HEK293 (cell line): ENCODE measurements around the gene OLFM3.

Experiments
- CTCF ChIA-PET: fragments of 350-600 bp; formaldehyde crosslinking; extraction: SDS; loops from one replicate; lab custom pipeline; 2021; ENCODE audit warnings: antibody characterized with exemption; lab: Yijun Ruan, JAX
- POLR2A ChIA-PET: fragments of 300-600 bp; formaldehyde crosslinking; extraction: SDS; loops from one replicate; lab custom pipeline; 2020; ENCODE audit warnings: antibody characterized with exemption, inconsistent platforms; lab: Yijun Ruan, JAX
- H3K27ac ChIP-seq: fragments of 200-500 bp; sonication (Bioruptor generic); 2 replicates; pipeline ENCODE4 v1.5.1; 2014; ENCODE audit warnings: low read depth, low read length, control low read depth, inconsistent platforms; ENCODE audit errors: extremely low read depth
- H3K36me3 ChIP-seq, 2 experiments: fragments of 200-500 bp in 1 of 2; sonication (Bioruptor generic) in 1 of 2; 1 replicate in 1 of 2; 2 replicates in 1 of 2; pipeline ENCODE4 v1.5.1; 2014 to 2017; ENCODE audit warnings: inconsistent platforms in 2 of 2, low read length in 2 of 2; ENCODE audit not compliant: control insufficient read depth in 2 of 2, insufficient read depth in 1 of 2
- H3K4me1 ChIP-seq: fragments of 200-500 bp; sonication (Bioruptor generic); 2 replicates; pipeline ENCODE4 v1.5.1; 2014; ENCODE audit warnings: mild to moderate bottlenecking, low read length, inconsistent platforms; ENCODE audit not compliant: control insufficient read depth, insufficient read depth
- H3K4me3 ChIP-seq: 2 replicates; pipeline ENCODE4 v1.5.1; 2011; ENCODE audit warnings: low read depth, mild to moderate bottlenecking, control low read depth, low read length, moderate library complexity
- H3K9me3 ChIP-seq: fragments of 200-500 bp; sonication (Bioruptor generic); 2 replicates; pipeline ENCODE4 v1.5.1; 2014; ENCODE audit warnings: low read depth, low read length, inconsistent platforms; ENCODE audit not compliant: control insufficient read depth, insufficient read depth
- BCL11A ChIP-seq: fragments of 450-650 bp; formaldehyde crosslinking; IDR thresholded peaks from 2 replicates; pipeline ENCODE4 v1.5.1; 2016; ENCODE audit warnings: low read depth, missing biosample characterization, missing genetic modification characterization
- GLIS1 ChIP-seq: fragments of 450-650 bp; formaldehyde crosslinking; IDR thresholded peaks from 2 replicates; pipeline ENCODE4 v1.5.1; 2016; ENCODE audit warnings: missing biosample characterization, missing genetic modification characterization
- HOXA7 ChIP-seq: sonication (generic); formaldehyde crosslinking; IDR thresholded peaks from 2 replicates; pipeline ENCODE4 v1.8.1; 2022; ENCODE audit warnings: missing genetic modification reagents, borderline replicate concordance
- PBX3 ChIP-seq: sonication (generic); formaldehyde crosslinking; IDR thresholded peaks from 2 replicates; pipeline ENCODE4 v1.8.1; 2022; ENCODE audit warnings: mild to moderate bottlenecking, moderate library complexity, missing genetic modification reagents
- PRDM6 ChIP-seq: fragments of 450-650 bp; formaldehyde crosslinking; IDR thresholded peaks from 2 replicates; pipeline ENCODE4 v1.5.1; 2017; ENCODE audit warnings: missing biosample characterization, missing genetic modification characterization
- SCRT2 ChIP-seq: fragments of 450-650 bp; formaldehyde crosslinking; IDR thresholded peaks from 2 replicates; pipeline ENCODE4 v1.5.1; 2016; ENCODE audit warnings: missing biosample characterization, missing genetic modification characterization
- ZBTB11 ChIP-seq: fragments of 450-650 bp; formaldehyde crosslinking; conservative IDR thresholded peaks from 2 replicates; pipeline ENCODE4 v1.5.1; 2016; ENCODE audit warnings: low read depth, missing biosample characterization, missing genetic modification characterization
- ZBTB49 ChIP-seq: fragments of 450-650 bp; formaldehyde crosslinking; IDR thresholded peaks from 2 replicates; pipeline ENCODE4 v1.5.1; 2016; ENCODE audit warnings: missing biosample characterization, missing genetic modification characterization, low read depth
- ZFP3 ChIP-seq: fragments of 450-650 bp; formaldehyde crosslinking; IDR thresholded peaks from 2 replicates; pipeline ENCODE4 v1.5.1; 2016; ENCODE audit warnings: low read depth, missing biosample characterization, missing genetic modification characterization
- ZIC2 ChIP-seq: fragments of 450-650 bp; formaldehyde crosslinking; IDR thresholded peaks from 2 replicates; pipeline ENCODE4 v1.5.1; 2016; ENCODE audit warnings: missing biosample characterization, missing genetic modification characterization
- ZNF169 ChIP-seq: fragments of 450-650 bp; formaldehyde crosslinking; IDR thresholded peaks from 2 replicates; pipeline ENCODE4 v1.5.1; 2016; ENCODE audit warnings: missing biosample characterization, missing genetic modification characterization
- ZNF248 ChIP-seq: fragments of 450-650 bp; formaldehyde crosslinking; IDR thresholded peaks from 2 replicates; pipeline ENCODE4 v1.5.1; 2017; ENCODE audit warnings: missing biosample characterization, missing genetic modification characterization
- ZNF610 ChIP-seq: fragments of 450-650 bp; formaldehyde crosslinking; IDR thresholded peaks from 2 replicates; pipeline ENCODE4 v1.5.1; 2016; ENCODE audit warnings: missing biosample characterization, missing genetic modification characterization, borderline replicate concordance
- ZNF639 ChIP-seq: fragments of 450-650 bp; formaldehyde crosslinking; IDR thresholded peaks from 2 replicates; pipeline ENCODE4 v1.5.1; 2016; ENCODE audit warnings: missing biosample characterization, missing genetic modification characterization
- ZNF645 ChIP-seq: fragments of 450-650 bp; formaldehyde crosslinking; IDR thresholded peaks from 2 replicates; pipeline ENCODE4; 2016; ENCODE audit warnings: missing biosample characterization, missing genetic modification characterization
- ZNF658 ChIP-seq: fragments of 450-650 bp; formaldehyde crosslinking; IDR thresholded peaks from 2 replicates; pipeline ENCODE4; 2016; ENCODE audit warnings: missing biosample characterization, missing genetic modification characterization
- ZNF660 ChIP-seq: fragments of 450-650 bp; IDR thresholded peaks from 2 replicates; pipeline ENCODE4 v1.5.1; 2018; ENCODE audit warnings: missing biosample characterization, mild to moderate bottlenecking, missing genetic modification characterization
- ZNF707 ChIP-seq: fragments of 450-650 bp; formaldehyde crosslinking; IDR thresholded peaks from 2 replicates; pipeline ENCODE4 v1.5.1; 2016; ENCODE audit warnings: missing biosample characterization, missing genetic modification characterization
- ZNF747 ChIP-seq: fragments of 450-650 bp; formaldehyde crosslinking; IDR thresholded peaks from 2 replicates; pipeline ENCODE4 v1.5.1; 2016; ENCODE audit warnings: missing biosample characterization, missing genetic modification characterization
- ZNF791 ChIP-seq: fragments of 450-650 bp; formaldehyde crosslinking; IDR thresholded peaks from 2 replicates; pipeline ENCODE4 v1.5.1; 2016; ENCODE audit warnings: missing biosample characterization, missing genetic modification characterization
- ZSCAN4 ChIP-seq: fragments of 450-650 bp; formaldehyde crosslinking; IDR thresholded peaks from 2 replicates; pipeline ENCODE4 v1.5.1; 2017; ENCODE audit warnings: missing biosample characterization, missing genetic modification characterization

Gene OLFM3

GRCh38 chr1:101898137-101898536 is 98.6 kb downstream of the OLFM3 start (continued):
- TF ChIP-seq ZNF645, result no peak
- no peak for TF ChIP-seq ZIC2 (tag by site-specific recombination)
- TF ChIP-seq ZNF248 (tag by site-specific recombination), result no peak
- TF ChIP-seq, all 188 proteins: peak for 0

- Histone ChIP-seq H3K4me1 (no peaks in the 10 kb centered on the region), H3K4me3 (no peak overlapping the region), H3K9me3 (no peaks in the 10 kb centered on the region), H3K36me3 (no peaks in the 10 kb centered on the region), H3K27ac (no peak overlapping the region)
- no peak for TF ChIP-seq BCL11A (tag by site-specific recombination)
- no peak for TF ChIP-seq ZNF707 (tag by site-specific recombination)
- no peak for TF ChIP-seq ZNF610 (tag by site-specific recombination)
- no peak for TF ChIP-seq ZNF747
- TF ChIP-seq ZSCAN4 (tag by site-specific recombination), result no peak
- no peak for TF ChIP-seq ZBTB49 (tag by site-specific recombination)
- TF ChIP-seq ZNF660 (tag by site-specific recombination), result no peak
- TF ChIP-seq ZNF791 (tag by site-specific recombination), result no peak
- TF ChIP-seq ZFP3 (tag by site-specific recombination), result no peak
- no peak for TF ChIP-seq SCRT2 (tag by site-specific recombination)
- TF ChIP-seq ZNF169 (tag by site-specific recombination), result no peak
- no peak for TF ChIP-seq ZNF658 (tag by site-specific recombination)
- TF ChIP-seq HOXA7 (CRISPR knock-in tag), result no peak
- no peak for TF ChIP-seq ZNF639
- TF ChIP-seq PBX3, result no peak
- TF ChIP-seq ZBTB11, result no peak
- no peak for TF ChIP-seq GLIS1
- TF ChIP-seq PRDM6 (tag by site-specific recombination), result no peak
- ChIA-PET CTCF (no interaction called here), POLR2A (no interaction called here)
Measured at GRCh38 chr1:101884621-101885020, 112.1 kb downstream of the OLFM3 start.
